Activated naive CD4-positive, alpha-beta T cell treated with anti-CD3 and anti-CD28 coated beads for 36 hours (primary cell): Measurements from ENCODE around the gene TNIP2. TPM values are rescaled to one million over a fixed set of nuclear protein-coding genes. Genes with fewer than 3 reads are reported as not detected.

ENCODE experiments used
- CTCF ChIA-PET: fragments of 350-600 bp; sonication (Branson Sonifier 250); formaldehyde crosslinking; loops from one replicate; lab custom pipeline; 2021; ENCODE audit warnings: antibody characterized with exemption; lab: Charles Lee
- DNase-seq: peaks from one replicate; pipeline ENCODE4 v3.0.0-alpha.2; 2020
- H3K27ac Mint-ChIP-seq: one replicate; pipeline ENCODE4 v1.8.0; 2021; ENCODE audit warnings: mild to moderate bottlenecking, mixed read lengths
- H3K27me3 Mint-ChIP-seq: one replicate; pipeline ENCODE4 v1.8.0; 2021; ENCODE audit warnings: low read depth, mixed read lengths
- H3K36me3 Mint-ChIP-seq: one replicate; pipeline ENCODE4 v1.8.0; 2021; ENCODE audit warnings: low read depth, mixed read lengths
- H3K4me1 Mint-ChIP-seq: one replicate; pipeline ENCODE4 v1.8.0; 2021; ENCODE audit warnings: low read depth, mixed read lengths
- H3K4me3 Mint-ChIP-seq: one replicate; pipeline ENCODE4 v1.8.0; 2021; ENCODE audit warnings: mild to moderate bottlenecking, moderate library complexity, mixed read lengths
- H3K9me3 Mint-ChIP-seq: one replicate; pipeline ENCODE4 v1.8.0; 2021; ENCODE audit warnings: mixed read lengths
- intact Hi-C: fragments of 100-400 bp; cut with micrococcal nuclease; formaldehyde crosslinking; loops from one replicate; pipeline ENCODE4 v1.15.1; 2023
- total RNA-seq, 2 experiments: library from RNA; stranded (reverse); gene quantifications; one replicate each; pipeline ENCODE4 v1.2.3, GENCODE V29; 2021

The TNIP2 gene
- total RNA-seq: 10 to 100 TPM; 54.2 to 55.0 TPM

- intact Hi-C loops: loop anchor here (1.0 kb wide), 1 partner anchor 10 kb away; no protein-coding TSS in a partner anchor
- CTCF ChIA-PET: interaction anchor here (0.6 to 0.8 kb wide), 5 partner anchors 10 to 291 kb away, joined by 3 to 5 read pairs (median 3); no protein-coding TSS in a partner anchor
- peak within 1 kb of the TSS; percentile 67 for H3K4me3 Mint-ChIP-seq
- peak; percentile 79 for DNase-seq
- peaks cover 2% of the 10 kb centered on the region for H3K36me3 Mint-ChIP-seq
- H3K9me3 Mint-ChIP-seq: no peaks in the 10 kb centered on the region
- peak within 1 kb of the TSS; percentile 65 for H3K27ac Mint-ChIP-seq
- H3K4me1 Mint-ChIP-seq: peaks cover 34% of the 10 kb centered on the region
- H3K27me3 Mint-ChIP-seq: no peaks in the 10 kb centered on the region
Observed at GRCh38 chr4:2755821-2756690, at the start of gene TNIP2. TSS of gene TNIP2 (minus strand) at chr4:2756336. CDS start at chr4:2756289, 47 bp downstream.

GRCh38 chr4:2804973-2805501, 48.9 kb upstream of the TNIP2 start:
- no peak overlapping the region for H3K4me3 Mint-ChIP-seq
- CTCF ChIA-PET: interaction anchor here (1.8 kb wide), 1 partner anchor 15 kb away, joined by 5 read pairs; no protein-coding TSS in a partner anchor
- no peak for DNase-seq
- no peaks in the 10 kb centered on the region for H3K36me3 Mint-ChIP-seq
- intact Hi-C loops: no loop called here
- no peaks in the 10 kb centered on the region for H3K9me3 Mint-ChIP-seq
- no peak overlapping the region for H3K27ac Mint-ChIP-seq
- H3K27me3 Mint-ChIP-seq: no peaks in the 10 kb centered on the region
- peaks cover 14% of the 10 kb centered on the region for H3K4me1 Mint-ChIP-seq

- no peaks in the 10 kb centered on the region for H3K9me3 Mint-ChIP-seq
- H3K4me3 Mint-ChIP-seq: no peak overlapping the region
- H3K4me1 Mint-ChIP-seq: peaks cover 19% of the 10 kb centered on the region
- H3K36me3 Mint-ChIP-seq: no peaks in the 10 kb centered on the region
- H3K27me3 Mint-ChIP-seq: no peaks in the 10 kb centered on the region
- intact Hi-C loops: no loop called here
- H3K27ac Mint-ChIP-seq: no peak overlapping the region
- DNase-seq: no peak
- CTCF ChIA-PET: interaction anchor here (1.1 to 1.8 kb wide), 2 partner anchors 14 to 42 kb away, joined by 3 to 5 read pairs; no protein-coding TSS in a partner anchor
Observed at GRCh38 chr4:2804449-2804972, 48.4 kb upstream of the TNIP2 start.

GRCh38 chr4:2803624-2804448, 47.7 kb upstream of the TNIP2 start:
- H3K4me3 Mint-ChIP-seq: no peak overlapping the region
- no peaks in the 10 kb centered on the region for H3K9me3 Mint-ChIP-seq
- H3K4me1 Mint-ChIP-seq: peaks cover 25% of the 10 kb centered on the region
- DNase-seq: no peak
- intact Hi-C loops: no loop called here
- no peaks in the 10 kb centered on the region for H3K36me3 Mint-ChIP-seq
- H3K27me3 Mint-ChIP-seq: no peaks in the 10 kb centered on the region
- H3K27ac Mint-ChIP-seq: no peak overlapping the region
- CTCF ChIA-PET: interaction anchor here (1.1 to 1.8 kb wide), 2 partner anchors 13 to 42 kb away, joined by 3 to 5 read pairs; no protein-coding TSS in a partner anchor

- DNase-seq: no peak
- Mint-ChIP-seq H3K36me3 (no peaks in the 10 kb centered on the region), H3K27ac (no peak overlapping the region), H3K4me3 (no peak overlapping the region), H3K9me3 (no peaks in the 10 kb centered on the region), H3K27me3 (no peaks in the 10 kb centered on the region), H3K4me1 (peaks cover 35% of the 10 kb centered on the region)
- intact Hi-C loops: no loop called here
- CTCF ChIA-PET: interaction anchor here (1.1 to 1.8 kb wide), 2 partner anchors 12 to 41 kb away, joined by 3 to 5 read pairs; no protein-coding TSS in a partner anchor
Observed at GRCh38 chr4:2802618-2803531, 46.7 kb upstream of the TNIP2 start.

- H3K4me1 Mint-ChIP-seq: peaks cover 42% of the 10 kb centered on the region
- H3K4me3 Mint-ChIP-seq: no peak overlapping the region
- no peak overlapping the region for H3K27ac Mint-ChIP-seq
- intact Hi-C loops: no loop called here
- H3K36me3 Mint-ChIP-seq: no peaks in the 10 kb centered on the region
- no peaks in the 10 kb centered on the region for H3K27me3 Mint-ChIP-seq
- DNase-seq: peak; percentile 43
- CTCF ChIA-PET: no interaction called here
- no peaks in the 10 kb centered on the region for H3K9me3 Mint-ChIP-seq
Observed at GRCh38 chr4:2800691-2801596, 44.8 kb upstream of the TNIP2 start.

GRCh38 chr4:2799971-2800690, 44.0 kb upstream of the TNIP2 start:
- no peak for DNase-seq
- Mint-ChIP-seq H3K27me3 (no peaks in the 10 kb centered on the region), H3K4me3 (no peak overlapping the region), H3K27ac (no peak overlapping the region), H3K9me3 (no peaks in the 10 kb centered on the region), H3K36me3 (no peaks in the 10 kb centered on the region), H3K4me1 (peaks cover 42% of the 10 kb centered on the region)
- CTCF ChIA-PET: interaction anchor here (0.7 kb wide), 1 partner anchor 15 kb away, joined by 3 read pairs; no protein-coding TSS in a partner anchor
- intact Hi-C loops: loop anchor here (2.0 kb wide), 1 partner anchor 13 kb away; no protein-coding TSS in a partner anchor

- DNase-seq: no peak
- H3K27me3 Mint-ChIP-seq: no peaks in the 10 kb centered on the region
- intact Hi-C loops: loop anchor here (2.0 kb wide), 1 partner anchor 13 kb away; no protein-coding TSS in a partner anchor
- CTCF ChIA-PET: interaction anchor here (0.7 to 1.3 kb wide), 2 partner anchors 16 to 36 kb away, joined by 3 read pairs; no protein-coding TSS in a partner anchor
- no peaks in the 10 kb centered on the region for H3K9me3 Mint-ChIP-seq
- H3K4me3 Mint-ChIP-seq: peak overlapping the region; percentile 16
- peaks cover 49% of the 10 kb centered on the region for H3K4me1 Mint-ChIP-seq
- H3K27ac Mint-ChIP-seq: no peak overlapping the region
- H3K36me3 Mint-ChIP-seq: no peaks in the 10 kb centered on the region
Observed at GRCh38 chr4:2799224-2799911, 43.2 kb upstream of the TNIP2 start.

- Mint-ChIP-seq H3K4me3 (peak overlapping the region; percentile 45), H3K36me3 (no peaks in the 10 kb centered on the region), H3K9me3 (no peaks in the 10 kb centered on the region), H3K27me3 (no peaks in the 10 kb centered on the region), H3K4me1 (peaks cover 55% of the 10 kb centered on the region), H3K27ac (peak overlapping the region; percentile 76)
- intact Hi-C loops: loop anchor here (2.0 kb wide), 1 partner anchor 14 kb away; no protein-coding TSS in a partner anchor
- DNase-seq: peak; percentile 79
- CTCF ChIA-PET: interaction anchor here (0.6 to 1.3 kb wide), 4 partner anchors 11 to 1453 kb away, joined by 3 read pairs; no protein-coding TSS in a partner anchor
Observed at GRCh38 chr4:2798399-2799223, 42.5 kb upstream of the TNIP2 start.
